Measurements from ENCODE around the gene NR1H2.

Gene NR1H2

DNA sequence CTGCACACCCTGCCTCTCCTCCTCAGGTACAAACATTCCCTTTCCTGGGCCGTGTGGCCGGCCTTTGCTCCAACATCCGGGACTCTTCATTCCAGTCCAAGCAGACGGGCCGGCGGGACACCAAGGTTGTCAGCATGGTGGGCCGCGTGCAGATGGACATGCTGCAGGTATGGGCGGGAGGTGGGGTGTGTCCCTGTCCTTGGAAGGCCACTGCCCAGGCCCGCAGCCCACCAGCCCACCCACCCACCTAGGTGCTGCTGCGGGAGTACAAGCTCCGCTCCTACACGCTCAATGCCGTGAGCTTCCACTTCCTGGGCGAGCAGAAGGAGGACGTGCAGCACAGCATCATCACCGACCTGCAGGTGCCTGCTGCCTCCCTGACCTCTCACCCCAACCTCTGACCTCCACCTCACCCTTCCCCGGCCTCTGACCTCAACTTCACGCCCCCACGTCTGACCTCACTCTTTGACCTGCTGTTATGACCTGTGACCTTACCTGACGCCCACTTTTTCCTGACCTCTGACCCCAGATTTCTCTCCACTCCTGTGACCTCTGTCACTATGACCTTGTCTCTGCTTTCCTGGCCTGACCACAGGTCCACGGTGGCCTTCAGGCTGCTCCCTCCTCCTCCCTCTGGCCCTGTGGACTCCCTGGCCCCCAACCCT, 30.0 kb downstream of the NR1H2 start:
- no peak for DNase-seq

DNA sequence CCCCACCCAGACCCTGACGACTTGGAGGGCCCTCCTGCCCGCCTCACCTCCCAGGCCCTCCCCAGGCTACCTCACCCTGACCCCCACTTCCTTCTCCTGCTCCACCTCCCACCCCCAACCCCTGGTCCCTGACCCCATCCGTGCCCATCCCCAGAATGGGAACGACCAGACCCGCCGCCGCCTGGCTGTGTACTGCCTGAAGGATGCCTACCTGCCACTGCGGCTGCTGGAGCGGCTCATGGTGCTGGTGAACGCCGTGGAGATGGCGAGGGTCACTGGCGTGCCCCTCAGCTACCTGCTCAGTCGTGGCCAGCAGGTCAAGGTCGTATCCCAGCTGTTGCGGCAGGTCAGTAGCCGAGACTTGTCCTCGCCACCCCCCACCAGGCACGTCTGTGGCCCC, 30.6 kb downstream of the NR1H2 start:
- DNase-seq = no peak

DNA sequence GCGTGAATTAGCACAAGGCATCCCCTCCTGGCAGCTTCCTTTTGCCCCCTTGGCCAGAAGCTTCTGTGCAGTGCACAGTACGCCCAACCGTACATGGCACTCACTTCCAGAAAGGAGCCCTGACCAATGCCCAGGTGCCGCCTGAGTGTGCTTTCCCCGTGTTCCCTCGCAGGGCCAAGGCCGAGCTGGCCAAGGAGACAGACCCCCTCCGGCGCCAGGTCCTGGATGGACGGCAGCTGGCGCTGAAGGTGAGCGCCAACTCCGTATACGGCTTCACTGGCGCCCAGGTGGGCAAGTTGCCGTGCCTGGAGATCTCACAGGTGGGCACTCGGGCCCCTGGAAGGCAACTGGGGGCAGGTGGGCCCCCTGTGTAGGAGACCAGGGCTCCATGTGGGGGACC, 33.1 kb downstream of the NR1H2 start:
- no peak for DNase-seq

DNA sequence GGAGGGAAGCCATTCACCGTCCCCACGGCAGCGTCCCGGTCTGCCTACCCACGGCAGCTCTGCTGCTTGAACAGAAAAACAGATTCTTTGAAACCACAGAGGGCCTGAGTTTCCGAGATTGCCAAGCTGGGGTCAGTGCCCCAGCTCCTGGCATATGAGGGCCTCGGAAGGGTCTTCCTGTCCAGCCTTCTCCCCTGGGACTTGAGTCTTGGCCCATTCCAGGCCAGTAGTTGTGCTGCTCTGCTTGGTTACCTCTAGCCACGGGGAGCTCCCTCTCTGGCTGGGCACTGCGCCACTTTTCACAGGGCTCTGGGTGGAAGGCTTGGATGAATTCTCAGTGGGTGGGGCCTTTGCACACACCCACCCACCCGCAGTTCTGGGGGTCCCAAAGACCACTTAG, 33.9 kb downstream of the NR1H2 start:
- DNase-seq = no peak

DNA sequence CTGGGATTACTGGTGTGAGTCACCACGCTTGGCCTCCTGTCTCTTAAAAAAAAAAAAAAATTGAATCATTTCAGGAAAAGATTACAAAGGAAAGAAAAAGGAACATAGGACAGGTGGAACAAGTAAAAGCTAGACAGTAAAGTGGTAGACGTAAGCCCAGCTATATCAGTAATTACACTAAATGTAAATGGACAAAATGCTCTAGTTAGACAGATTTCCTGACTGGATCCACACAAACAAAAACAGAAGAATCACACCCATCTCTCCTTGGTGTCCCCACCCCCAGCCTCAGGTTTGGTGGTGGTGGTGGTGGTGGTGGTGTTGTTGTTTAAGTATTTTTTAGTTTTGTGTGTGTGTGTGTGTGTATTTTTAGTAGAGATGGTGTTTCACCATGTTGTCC, 36.2 kb downstream of the NR1H2 start:
- no peak for DNase-seq

DNA sequence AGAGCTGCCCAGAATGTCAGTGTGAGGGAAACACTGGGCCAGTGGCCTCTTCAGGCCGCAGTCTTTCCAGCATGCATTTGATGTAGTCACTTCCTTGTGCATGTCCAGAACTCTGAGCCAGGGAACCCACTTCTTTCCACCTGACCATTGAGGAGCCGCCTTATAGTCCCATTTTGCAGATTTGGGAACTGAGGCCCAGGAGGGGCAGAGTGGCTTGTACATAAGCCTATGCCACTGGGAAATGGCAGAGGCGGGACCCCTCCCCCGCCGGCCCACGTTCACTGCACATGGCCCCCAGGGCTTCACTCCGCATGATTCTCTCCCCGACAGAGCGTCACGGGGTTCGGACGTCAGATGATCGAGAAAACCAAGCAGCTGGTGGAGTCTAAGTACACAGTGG, 36.8 kb downstream of the NR1H2 start:
- DNase-seq = no peak

DNA sequence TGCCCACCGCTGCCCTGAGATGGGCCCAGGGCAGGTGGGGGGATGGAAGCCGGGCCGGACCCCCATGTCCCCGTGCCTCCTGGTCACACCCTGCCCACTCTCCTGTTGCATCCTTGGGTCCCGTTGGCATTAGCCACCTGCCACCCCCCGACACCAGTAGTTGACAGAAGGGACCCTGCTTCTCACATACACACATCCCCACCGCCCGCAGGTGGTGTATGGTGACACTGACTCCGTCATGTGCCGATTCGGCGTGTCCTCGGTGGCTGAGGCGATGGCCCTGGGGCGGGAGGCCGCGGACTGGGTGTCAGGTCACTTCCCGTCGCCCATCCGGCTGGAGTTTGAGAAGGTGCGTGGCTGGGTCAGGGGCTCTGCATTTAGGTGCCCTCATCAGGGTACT, 37.3 kb downstream of the NR1H2 start:
- no peak for DNase-seq

DNA sequence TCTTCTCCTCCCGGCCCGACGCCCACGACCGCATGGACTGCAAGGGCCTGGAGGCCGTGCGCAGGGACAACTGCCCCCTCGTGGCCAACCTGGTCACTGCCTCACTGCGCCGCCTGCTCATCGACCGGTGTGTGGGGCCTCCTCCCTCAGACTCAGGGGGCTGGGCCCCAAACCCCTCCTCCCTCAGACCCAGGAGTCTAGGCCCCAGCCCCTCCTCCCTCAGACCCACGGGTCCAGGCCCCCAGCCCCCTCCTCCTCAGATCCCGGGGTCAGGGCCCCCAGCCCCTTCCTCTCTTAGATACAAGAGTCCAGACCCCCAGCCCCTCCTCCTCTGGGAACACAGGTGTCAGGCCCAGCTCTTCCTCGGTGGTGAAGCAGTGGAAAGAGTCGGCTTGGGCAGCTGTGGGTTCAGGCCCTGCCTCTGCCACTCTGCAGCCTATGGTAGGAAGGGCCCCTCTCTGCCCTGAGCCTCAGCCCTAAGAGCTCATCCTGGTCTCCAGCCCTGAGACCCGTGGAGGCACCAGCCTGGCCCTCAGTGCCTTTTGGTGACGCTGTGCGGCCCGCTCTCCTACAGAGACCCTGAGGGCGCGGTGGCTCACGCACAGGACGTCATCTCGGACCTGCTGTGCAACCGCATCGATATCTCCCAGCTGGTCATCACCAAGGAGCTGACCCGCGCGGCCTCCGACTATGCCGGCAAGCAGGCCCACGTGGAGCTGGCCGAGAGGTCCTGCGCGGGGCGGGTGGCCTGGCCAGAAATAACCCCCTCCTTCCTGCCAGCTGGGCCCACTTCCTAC, 38.8 kb downstream of the NR1H2 start:
- peak; percentile 75 for DNase-seq

DNA sequence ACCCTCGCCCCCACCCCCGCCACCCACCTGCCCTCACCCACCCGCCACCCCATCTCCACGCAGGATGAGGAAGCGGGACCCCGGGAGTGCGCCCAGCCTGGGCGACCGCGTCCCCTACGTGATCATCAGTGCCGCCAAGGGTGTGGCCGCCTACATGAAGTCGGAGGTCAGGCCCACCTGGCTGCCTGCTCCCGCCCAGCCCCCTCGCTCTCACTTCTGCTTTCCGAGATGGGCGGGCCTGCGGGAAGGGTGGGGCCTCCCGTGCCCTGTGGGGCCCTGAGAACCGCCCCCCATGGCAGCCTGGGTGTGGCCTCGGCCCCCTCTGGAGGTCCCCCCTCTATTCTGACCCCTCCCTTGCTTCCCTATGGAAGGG, 39.4 kb downstream of the NR1H2 start:
- peak; percentile 49 for DNase-seq

DNA sequence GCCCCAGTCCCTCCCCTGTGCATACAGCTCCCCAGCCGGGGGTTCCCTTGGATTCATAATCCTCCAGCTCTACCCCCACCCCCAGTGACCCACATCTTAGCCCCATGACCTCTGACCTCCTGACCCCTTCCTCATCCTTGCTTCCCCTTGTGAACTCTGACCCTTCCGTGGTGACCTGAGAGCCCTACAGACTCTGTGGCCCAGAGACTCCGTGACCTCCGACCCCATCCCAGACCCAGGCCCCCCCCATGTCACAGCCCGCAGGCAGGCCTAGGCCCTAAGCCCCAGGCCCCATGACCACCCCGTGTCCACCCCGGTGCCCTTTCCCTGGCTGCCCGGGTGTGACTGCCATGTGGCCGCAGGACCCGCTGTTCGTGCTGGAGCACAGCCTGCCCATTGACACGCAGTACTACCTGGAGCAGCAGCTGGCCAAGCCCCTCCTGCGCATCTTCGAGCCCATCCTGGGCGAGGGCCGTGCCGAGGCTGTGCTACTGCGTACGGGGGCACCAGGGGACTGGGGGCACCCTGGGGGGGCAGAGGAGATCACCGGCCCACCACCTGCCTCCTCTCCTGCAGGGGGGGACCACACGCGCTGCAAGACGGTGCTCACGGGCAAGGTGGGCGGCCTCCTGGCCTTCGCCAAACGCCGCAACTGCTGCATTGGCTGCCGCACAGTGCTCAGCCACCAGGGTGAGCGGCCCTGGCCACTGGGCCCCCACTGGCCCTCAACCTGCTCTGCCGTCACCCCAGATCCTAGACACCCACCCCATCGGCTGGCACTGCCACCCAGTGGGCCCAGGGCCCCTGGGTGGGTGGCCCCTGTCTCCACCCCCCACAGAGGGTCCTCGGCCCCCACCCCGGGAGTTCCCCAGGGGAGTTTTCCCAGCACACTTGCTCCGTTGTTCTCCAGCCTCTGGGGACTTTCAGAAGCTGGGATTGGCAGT, 40.0 kb downstream of the NR1H2 start:
- no peak for DNase-seq

DNA sequence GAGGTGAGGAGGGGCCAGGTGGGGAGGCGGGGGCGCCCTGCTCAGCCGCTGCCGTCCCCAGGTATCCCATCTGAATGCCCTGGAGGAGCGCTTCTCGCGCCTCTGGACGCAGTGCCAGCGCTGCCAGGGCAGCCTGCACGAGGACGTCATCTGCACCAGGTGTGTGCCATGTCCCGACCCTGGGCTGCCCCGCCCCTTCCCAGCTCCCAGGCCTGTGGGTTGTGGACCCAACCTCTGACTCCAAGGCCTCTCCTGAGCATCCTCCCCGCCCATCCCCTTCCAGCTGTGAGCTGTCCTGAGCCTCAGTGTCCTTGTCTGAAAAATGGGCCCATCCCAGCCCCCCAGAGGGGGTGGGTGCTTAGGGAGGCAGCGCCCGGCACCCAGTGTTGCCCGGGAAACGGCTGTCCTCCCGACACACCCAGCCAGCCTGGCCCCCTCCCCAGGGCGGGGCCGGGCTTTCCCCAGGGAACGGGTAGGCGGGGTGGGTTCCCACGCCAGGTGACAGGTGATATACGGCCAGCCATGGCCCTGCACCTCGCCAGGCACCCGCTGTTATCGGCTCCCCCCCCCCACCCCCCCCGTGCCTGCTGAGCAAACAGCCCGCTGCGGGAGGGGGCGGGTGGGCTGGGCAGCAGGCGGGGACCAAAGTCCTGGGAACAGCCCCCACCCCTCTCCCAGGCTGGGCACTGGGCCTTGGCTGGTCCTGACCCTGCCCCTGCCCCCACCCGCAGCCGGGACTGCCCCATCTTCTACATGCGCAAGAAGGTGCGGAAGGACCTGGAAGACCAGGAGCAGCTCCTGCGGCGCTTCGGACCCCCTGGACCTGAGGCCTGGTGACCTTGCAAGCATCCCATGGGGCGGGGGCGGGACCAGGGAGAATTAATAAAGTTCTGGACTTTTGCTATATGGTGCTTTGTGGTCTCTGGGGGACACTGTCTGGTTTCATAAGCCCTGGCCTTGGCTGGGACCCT, 41.1 kb downstream of the NR1H2 start:
- DNase-seq = no peak

DNA sequence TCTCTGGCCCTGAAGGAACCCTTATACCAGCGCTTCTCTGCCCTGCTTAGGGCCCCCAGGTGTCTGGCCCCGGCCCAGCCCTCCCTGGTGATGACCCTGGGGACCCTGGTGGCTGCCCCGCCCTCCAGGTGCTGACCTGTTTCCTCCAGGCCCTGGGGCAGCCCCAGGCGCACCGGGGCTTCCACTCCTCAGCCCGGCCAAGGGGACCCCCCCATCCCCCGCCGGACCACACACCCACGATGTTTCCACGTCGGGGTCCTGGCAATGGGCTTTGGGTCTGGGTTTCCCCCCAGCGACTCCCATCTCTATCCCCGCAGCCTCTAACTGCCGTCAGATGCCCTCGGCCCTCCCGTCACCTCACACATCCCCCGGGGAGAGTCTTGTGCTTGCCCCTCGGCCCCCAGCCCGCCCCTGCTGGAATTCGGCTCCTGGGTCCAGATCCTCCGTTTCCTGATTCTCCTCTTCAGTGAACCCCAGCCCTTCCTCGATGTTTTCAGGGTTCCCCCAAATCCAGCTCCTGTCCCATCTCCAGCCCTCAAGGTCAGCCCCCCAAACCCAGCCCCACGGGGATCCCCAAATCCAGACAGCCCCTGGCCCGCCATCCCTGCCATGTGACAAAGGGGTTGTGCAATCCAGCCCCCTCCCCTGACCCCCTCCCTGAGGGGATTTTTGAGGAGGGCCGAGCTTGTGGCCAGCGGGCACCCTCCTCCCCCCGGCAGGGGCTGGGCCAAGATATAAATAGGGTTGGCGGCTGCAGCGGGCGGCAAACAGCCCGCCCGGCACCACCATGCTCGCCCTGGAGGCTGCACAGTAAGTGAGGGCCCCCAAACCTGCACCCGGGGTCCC, 42.1 kb downstream of the NR1H2 start, which contains the start of gene SPIB:
SPIB (plus strand) TSS at position 763 of the 846 bp plus-strand sequence; CDS start at position 788, 25 bp downstream.
- no peak for DNase-seq

DNA sequence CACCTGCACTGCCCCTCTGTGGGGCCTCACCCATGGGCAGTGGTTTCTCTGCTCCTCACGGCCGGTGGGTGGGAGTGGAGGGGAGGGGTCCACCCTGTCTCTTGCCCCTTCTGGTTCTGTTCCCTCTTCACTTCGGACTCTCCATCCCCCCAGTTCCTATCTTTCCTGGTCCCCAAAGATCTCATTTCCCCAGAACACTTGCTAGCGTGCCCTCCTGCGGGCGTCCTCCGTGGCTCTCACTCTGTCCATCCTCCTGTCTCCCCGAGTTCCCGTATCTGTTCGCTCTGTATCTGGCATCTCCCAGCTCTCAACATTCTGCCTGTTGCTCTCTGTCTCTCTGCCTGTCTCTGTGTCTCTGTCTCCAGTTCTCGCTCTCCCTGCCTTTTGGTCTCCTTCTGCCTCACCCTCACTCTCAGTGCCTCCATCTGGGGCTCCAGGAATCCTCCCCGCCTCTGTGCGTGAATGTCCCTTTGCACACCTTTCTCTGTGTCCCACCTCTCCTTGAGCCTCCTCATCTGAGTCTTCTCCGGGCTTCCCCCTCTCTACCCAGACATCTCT, 42.8 kb downstream of the NR1H2 start:
- DNase-seq = no peak

DNA sequence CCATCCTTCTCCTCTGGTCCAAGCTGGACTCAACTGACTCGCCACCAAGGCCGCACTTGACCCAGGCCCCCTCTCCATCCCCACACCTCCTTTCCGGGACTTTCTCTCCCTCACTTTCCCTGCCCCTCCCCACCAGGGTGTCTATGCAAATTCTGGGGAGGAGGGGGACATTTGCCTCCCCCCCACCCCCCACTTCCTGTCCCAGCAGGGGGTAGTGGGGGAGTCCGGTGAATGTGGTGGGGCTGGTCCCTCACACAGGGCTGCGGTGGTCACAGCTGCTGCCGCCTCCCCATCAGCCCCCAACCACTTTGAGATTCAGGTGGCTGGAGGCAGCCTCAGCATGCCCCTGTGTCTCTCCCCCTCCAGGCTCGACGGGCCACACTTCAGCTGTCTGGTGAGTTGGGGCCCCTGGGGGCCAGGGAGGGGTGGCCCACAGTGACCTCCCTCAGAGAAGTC, 43.4 kb downstream of the NR1H2 start:
- no peak for DNase-seq

DNA sequence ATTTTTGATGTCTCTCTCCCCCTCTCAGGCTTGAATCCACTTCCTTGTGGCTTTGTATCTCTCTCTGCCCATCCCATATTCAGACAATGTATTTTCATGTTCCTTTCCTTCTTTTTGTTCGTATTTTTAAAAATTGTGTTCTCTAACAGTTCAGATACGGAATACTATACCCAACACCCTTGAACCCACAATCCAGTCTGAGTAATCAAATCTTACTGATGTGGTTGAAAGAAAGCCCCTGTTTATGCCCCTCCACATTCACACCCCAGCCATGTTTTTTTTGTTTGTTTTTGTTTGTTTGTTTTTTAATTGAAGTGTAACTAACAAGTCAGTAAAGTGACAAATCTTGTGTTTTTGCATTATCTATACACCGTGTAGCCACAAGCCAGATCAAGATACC, 43.9 kb downstream of the NR1H2 start:
- DNase-seq = no peak

DNA sequence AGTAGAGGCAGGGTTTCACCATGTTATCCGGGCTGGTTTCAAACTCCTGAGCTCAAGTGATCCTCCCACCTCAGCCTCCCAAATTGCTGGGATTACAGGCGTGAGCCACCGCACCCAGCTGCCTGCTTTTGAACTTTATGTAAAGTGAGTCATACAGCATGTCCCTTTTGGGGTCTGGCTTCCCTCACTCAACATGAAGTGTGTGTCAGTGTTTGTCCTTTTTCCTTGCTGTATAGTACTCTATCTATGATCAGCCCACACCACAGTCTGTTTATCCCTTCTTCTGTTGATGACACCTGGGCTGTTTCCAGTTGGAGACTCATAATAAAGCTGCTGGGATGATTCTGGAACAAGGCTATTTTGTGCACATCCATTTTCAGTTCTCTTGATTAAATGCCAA, 44.6 kb downstream of the NR1H2 start:
- no peak for DNase-seq

DNA sequence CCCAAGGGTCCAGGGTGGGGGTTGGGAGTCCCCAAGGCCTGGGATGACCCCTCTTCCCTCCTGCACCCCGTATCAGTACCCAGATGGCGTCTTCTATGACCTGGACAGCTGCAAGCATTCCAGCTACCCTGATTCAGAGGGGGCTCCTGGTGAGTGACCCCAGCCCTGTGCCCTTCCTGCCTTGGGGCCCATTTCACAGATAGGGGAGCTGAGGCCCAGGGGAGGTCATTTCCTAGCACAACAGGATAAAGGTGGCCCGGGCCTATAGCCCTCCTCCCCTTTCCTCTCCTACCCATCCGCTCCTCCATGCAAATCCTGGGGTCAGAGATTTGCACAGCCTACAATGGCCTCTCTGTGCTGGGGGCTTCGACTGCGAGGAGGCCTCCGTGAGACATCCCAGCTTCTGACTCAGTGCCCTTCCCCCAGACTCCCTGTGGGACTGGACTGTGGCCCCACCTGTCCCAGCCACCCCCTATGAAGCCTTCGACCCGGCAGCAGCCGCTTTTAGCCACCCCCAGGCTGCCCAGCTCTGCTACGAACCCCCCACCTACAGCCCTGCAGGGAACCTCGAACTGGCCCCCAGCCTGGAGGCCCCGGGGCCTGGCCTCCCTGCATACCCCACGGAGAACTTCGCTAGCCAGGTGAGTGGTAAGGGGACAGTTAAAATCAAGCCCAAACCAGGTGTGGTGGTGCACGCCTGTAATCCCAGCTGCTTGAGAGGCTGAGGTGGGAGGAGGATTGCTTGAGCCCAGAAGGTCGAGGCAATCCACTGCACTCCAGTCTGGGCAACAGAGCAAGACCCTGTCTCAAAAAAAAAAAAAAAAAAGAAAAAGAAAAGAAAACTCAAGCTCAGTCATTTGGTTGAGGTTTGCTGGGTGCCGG, 46.4 kb downstream of the NR1H2 start:
- no peak for DNase-seq

DNA sequence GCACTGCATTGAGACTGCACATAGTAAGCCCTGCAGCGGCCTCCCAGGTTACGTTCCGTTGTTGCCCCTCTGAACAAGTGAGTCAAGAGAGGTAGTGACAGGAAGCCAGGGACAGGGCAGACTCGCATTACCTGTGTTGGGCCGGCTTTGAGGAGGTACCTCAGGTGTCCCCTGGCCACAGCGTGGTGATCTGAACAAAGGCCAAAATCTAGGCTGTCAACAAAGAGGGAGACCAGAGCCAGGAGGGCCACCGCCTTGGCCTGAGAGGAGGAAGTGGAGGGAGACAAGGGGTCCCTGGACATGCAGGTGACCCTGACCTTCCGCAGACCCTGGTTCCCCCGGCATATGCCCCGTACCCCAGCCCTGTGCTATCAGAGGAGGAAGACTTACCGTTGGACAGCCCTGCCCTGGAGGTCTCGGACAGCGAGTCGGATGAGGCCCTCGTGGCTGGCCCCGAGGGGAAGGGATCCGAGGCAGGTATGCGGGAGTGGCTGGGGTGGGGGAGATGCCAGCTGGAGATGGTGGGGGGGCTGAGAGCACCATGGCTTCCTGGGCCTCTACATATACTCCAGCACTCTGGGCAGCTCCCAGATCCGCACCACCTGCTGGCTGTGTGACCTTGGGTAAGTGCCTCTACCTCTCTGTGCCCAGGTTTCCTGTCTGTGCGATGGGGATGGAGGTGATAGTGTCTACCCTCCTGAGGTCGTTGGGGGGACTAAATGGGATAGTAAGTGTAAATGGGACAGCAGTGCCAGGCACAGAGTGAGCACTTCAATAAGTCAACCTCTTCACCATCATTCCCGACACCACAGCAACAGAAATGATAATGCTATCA, 47.2 kb downstream of the NR1H2 start:
- no peak for DNase-seq

DNA sequence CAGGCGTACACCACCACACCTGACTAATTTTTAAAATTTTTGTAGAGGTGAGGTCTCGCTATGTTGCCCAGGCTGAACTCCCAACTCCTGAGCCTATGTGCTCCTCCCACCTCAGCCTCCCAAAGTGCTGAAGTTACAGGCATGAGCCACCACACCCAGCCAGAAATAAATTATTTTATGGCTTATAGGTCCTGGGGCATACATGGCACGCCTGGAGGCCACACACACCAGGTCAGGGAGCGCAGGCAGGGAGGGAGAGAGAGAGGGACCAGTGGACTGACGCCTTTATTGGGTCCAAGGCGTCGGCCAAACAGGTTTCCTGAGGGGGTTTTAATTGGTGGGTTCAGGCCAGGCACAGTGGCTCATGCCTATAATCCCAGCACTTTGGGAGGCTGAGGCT, 49.3 kb downstream of the NR1H2 start:
- no peak for DNase-seq

Data from inflammatory macrophage treated with lipopolysaccharide for 4 hours (primary cell).